Trophoblast cell (in vitro differentiated cells and primary cell): ENCODE data around the gene EYS.

Source experiments
- DNase-seq, 2 donors: peaks; one replicate each; pipeline ENCODE4 v3.0.0-alpha.2; 2016
- H2AFZ ChIP-seq: 2 replicates; pipeline ENCODE4 v1.6.1; 2013; ENCODE audit warnings: low read length, moderate library complexity, mild to moderate bottlenecking; ENCODE audit not compliant: insufficient read depth, poor library complexity
- H2AK5ac ChIP-seq: 2 replicates; pipeline ENCODE4 v1.6.1; 2013; ENCODE audit warnings: mild to moderate bottlenecking, low read length
- H2BK120ac ChIP-seq: 2 replicates; pipeline ENCODE4 v1.6.1; 2013; ENCODE audit warnings: low read length, mild to moderate bottlenecking, moderate library complexity; ENCODE audit not compliant: insufficient read depth, poor library complexity
- H2BK12ac ChIP-seq: 2 replicates; pipeline ENCODE4 v1.6.1; 2013; ENCODE audit warnings: mild to moderate bottlenecking, low read length, moderate library complexity
- H2BK5ac ChIP-seq: 2 replicates; pipeline ENCODE4 v1.6.1; 2013; ENCODE audit warnings: low read length, low read depth, moderate library complexity, mild to moderate bottlenecking; ENCODE audit not compliant: poor library complexity
- H3K14ac ChIP-seq: 2 replicates; pipeline ENCODE4 v1.6.1; 2013; ENCODE audit warnings: mild to moderate bottlenecking, low read length
- H3K18ac ChIP-seq: 2 replicates; pipeline ENCODE4 v1.6.1; 2013; ENCODE audit warnings: mild to moderate bottlenecking, low read length
- H3K23ac ChIP-seq: 2 replicates; pipeline ENCODE4 v1.6.1; 2013; ENCODE audit warnings: low read length
- H3K27ac ChIP-seq: 2 replicates; pipeline ENCODE4 v1.5.1; 2013; ENCODE audit warnings: low read depth, mild to moderate bottlenecking, inconsistent platforms, low read length, moderate library complexity
- H3K27me3 ChIP-seq: 2 replicates; pipeline ENCODE4 v1.6.1; 2013; ENCODE audit warnings: inconsistent platforms, mild to moderate bottlenecking, low read length, moderate library complexity; ENCODE audit not compliant: insufficient read depth
- H3K36me3 ChIP-seq, 2 experiments: 1 replicate in 1 of 2; 2 replicates in 1 of 2; pipeline ENCODE4 v1.6.1; 2013; ENCODE audit warnings: low read length in 2 of 2, mild to moderate bottlenecking in 2 of 2, moderate library complexity in 1 of 2; ENCODE audit not compliant: insufficient read depth in 2 of 2, control insufficient read depth in 1 of 2
- H3K4ac ChIP-seq: 2 replicates; pipeline ENCODE4 v1.6.1; 2013; ENCODE audit warnings: low read depth, mild to moderate bottlenecking, low read length, moderate library complexity
- H3K4me1 ChIP-seq, 2 experiments: 1 replicate in 1 of 2; 2 replicates in 1 of 2; pipeline ENCODE4 v1.6.1; 2013; ENCODE audit warnings: low read length in 2 of 2, mild to moderate bottlenecking in 2 of 2, moderate library complexity in 1 of 2; ENCODE audit not compliant: insufficient read depth in 2 of 2, control insufficient read depth in 1 of 2
- H3K4me2 ChIP-seq: 2 replicates; pipeline ENCODE4 v1.6.1; 2013; ENCODE audit warnings: inconsistent platforms, mild to moderate bottlenecking, low read length, moderate library complexity
- H3K4me3 ChIP-seq: 2 replicates; pipeline ENCODE4 v1.5.1; 2013; ENCODE audit warnings: mild to moderate bottlenecking, low read depth, low read length, inconsistent platforms
- H3K79me1 ChIP-seq: one replicate; pipeline ENCODE4 v1.6.1; 2013; ENCODE audit warnings: low read length
- H3K79me2 ChIP-seq: 2 replicates; pipeline ENCODE4 v1.6.1; 2013; ENCODE audit warnings: low read length, mild to moderate bottlenecking; ENCODE audit not compliant: control insufficient read depth, insufficient read depth, poor library complexity
- H3K9ac ChIP-seq: 2 replicates; pipeline ENCODE4 v1.6.1; 2013; ENCODE audit warnings: mild to moderate bottlenecking, low read length
- H3K9me3 ChIP-seq: 2 replicates; pipeline ENCODE4 v1.6.1; 2013; ENCODE audit warnings: low read depth, mild to moderate bottlenecking, control low read depth, inconsistent platforms, low read length; ENCODE audit not compliant: insufficient read depth
- H4K12ac ChIP-seq: 2 replicates; pipeline ENCODE4 v1.6.1; 2013; ENCODE audit warnings: low read depth, mild to moderate bottlenecking, low read length, moderate library complexity
- H4K8ac ChIP-seq: 2 replicates; pipeline ENCODE4 v1.6.1; 2013; ENCODE audit warnings: low read depth, mild to moderate bottlenecking, low read length, moderate library complexity
- H4K91ac ChIP-seq: one replicate; pipeline ENCODE4 v1.6.1; 2013; ENCODE audit warnings: low read depth, mild to moderate bottlenecking, low read length, moderate library complexity
- WGBS: extraction: QIAGEN DNeasy Blood & Tissue Kit; methylation state at CpG from one replicate; pipeline ENCODE4 v1.1.7; 2013; ENCODE audit warnings: missing lambda C conversion rate; ENCODE audit not compliant: insufficient read length, insufficient coverage; ENCODE audit errors: extremely low coverage; 5-methylcytosine and 5-hydroxymethylcytosine counted together

Gene EYS

DNA sequence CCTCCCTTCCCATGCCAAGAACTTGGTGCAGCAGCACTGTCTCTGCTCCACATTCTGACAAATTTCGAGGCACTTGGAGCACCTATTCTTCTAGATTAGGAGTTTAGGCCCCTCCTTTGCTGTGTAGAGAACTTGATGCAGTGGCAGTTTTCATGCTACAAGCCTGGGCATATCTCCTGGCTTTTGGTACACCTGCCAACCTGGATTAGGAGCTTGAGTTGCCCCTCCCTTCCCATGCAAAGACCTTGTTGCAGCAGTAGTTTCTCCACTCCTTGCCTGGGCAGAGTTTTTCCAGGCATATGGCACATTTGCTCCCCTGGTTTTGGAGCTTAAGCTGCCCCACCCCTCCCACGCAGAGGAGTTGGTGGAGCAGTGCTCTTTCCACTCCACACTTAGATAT, 956.1 kb downstream of the EYS start:
- Histone ChIP-seq H3K4me1 (no peaks in the 10 kb centered on the region), H3K4me2 (no peak overlapping the region), H2AFZ (no peak overlapping the region), H3K14ac (no peak overlapping the region), H3K23ac (no peak overlapping the region), H2BK120ac (no peak overlapping the region), H3K9me3 (no peaks in the 10 kb centered on the region), H3K79me1 (no peaks in the 10 kb centered on the region), H4K8ac (no peak overlapping the region), H2BK5ac (no peak overlapping the region), H3K27ac (no peak overlapping the region), H4K12ac (no peak overlapping the region), H4K91ac (no peak overlapping the region), H3K18ac (no peak overlapping the region), H2BK12ac (no peak overlapping the region), H3K79me2 (no peaks in the 10 kb centered on the region), H3K4ac (no peak overlapping the region), H3K27me3 (no peaks in the 10 kb centered on the region), H3K36me3 (no peaks in the 10 kb centered on the region), H3K4me3 (no peak overlapping the region), H3K9ac (no peak overlapping the region), H2AK5ac (no peak overlapping the region)
- DNase-seq = no peak
- WGBS = no CpG with 5 or more reads among the region's 2 CpGs

DNA sequence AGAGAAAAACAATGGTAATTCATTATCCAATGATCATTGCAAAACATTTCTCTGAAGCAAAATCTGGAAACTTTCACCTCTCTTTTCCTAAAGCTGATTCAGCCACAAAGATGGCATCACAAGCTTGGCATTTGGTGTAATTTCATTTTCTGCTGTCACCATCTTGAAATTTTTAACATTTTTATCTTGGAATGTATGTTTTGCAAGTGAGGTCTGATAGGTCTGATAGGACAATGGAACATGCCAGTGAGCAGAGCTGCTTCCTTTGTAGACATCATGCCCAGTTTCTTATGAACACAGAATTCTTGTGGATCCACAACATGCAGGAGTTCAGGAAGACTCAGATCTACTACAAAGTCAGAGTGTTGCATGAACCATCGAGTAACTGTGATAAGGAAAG, 969.6 kb downstream of the EYS start:
- Histone ChIP-seq H3K9me3 (no peaks in the 10 kb centered on the region), H3K23ac (no peak overlapping the region), H3K79me2 (no peaks in the 10 kb centered on the region), H3K14ac (no peak overlapping the region), H2BK12ac (no peak overlapping the region), H3K27me3 (no peaks in the 10 kb centered on the region), H3K4me1 (no peaks in the 10 kb centered on the region), H2AFZ (no peak overlapping the region), H2BK5ac (no peak overlapping the region), H2BK120ac (no peak overlapping the region), H3K4me3 (no peak overlapping the region), H3K27ac (no peak overlapping the region), H4K12ac (no peak overlapping the region), H3K79me1 (no peaks in the 10 kb centered on the region), H2AK5ac (no peak overlapping the region), H3K4ac (no peak overlapping the region), H3K4me2 (no peak overlapping the region), H4K8ac (no peak overlapping the region), H3K9ac (no peak overlapping the region), H4K91ac (no peak overlapping the region), H3K18ac (no peak overlapping the region), H3K36me3 (no peaks in the 10 kb centered on the region)
- peak in 1 of 2 donors; percentile 58 for DNase-seq
- no CpG with 5 or more reads among the region's 1 CpG for WGBS

DNA sequence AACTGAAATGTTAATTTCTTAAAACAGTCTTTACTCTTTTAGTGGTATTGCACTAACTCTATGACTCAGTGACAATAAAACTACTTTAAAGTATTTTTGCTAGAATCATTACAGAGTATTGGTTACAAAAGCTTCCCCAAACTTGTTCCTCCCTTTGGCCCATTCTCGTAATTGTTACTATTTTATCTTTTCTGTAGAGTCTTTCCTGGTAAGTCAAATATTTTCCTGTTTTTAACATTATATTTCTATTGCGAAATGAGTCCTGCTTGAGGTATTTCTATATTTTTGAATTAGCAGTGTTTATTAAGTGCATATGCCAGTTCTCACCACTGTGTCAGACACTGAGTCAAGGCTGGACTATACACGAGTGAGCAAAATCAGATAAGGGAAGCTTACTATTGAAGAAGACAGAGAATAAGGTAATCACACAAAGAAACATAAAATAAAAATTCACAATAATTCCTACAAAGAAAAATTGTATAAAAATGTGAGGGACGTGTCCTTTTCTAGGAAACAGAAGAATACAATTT, 970.5 kb downstream of the EYS start:
- Histone ChIP-seq H4K8ac (no peak overlapping the region), H4K12ac (no peak overlapping the region), H3K4me3 (no peak overlapping the region), H3K9ac (no peak overlapping the region), H2BK5ac (no peak overlapping the region), H2BK120ac (no peak overlapping the region), H3K27ac (no peak overlapping the region), H3K23ac (no peak overlapping the region), H2AK5ac (no peak overlapping the region), H3K4ac (no peak overlapping the region), H3K18ac (no peak overlapping the region), H3K4me2 (no peak overlapping the region), H3K79me2 (no peaks in the 10 kb centered on the region), H2BK12ac (no peak overlapping the region), H3K36me3 (no peaks in the 10 kb centered on the region), H4K91ac (no peak overlapping the region), H3K14ac (no peak overlapping the region), H3K79me1 (no peaks in the 10 kb centered on the region), H3K9me3 (no peaks in the 10 kb centered on the region), H2AFZ (no peak overlapping the region), H3K27me3 (no peaks in the 10 kb centered on the region), H3K4me1 (no peaks in the 10 kb centered on the region)
- WGBS = no CpG with 5 or more reads among the region's 4 CpGs
- no peak for DNase-seq

GRCh38 chr6:64733433-64733832, 973.6 kb downstream of the EYS start:
- no peak overlapping the region for H2AK5ac ChIP-seq
- H2AFZ ChIP-seq = no peak overlapping the region
- no peaks in the 10 kb centered on the region for H3K36me3 ChIP-seq
- peak overlapping the region; percentile 27 for H3K9ac ChIP-seq
- no peak overlapping the region for H3K4me2 ChIP-seq
- no peak overlapping the region for H2BK12ac ChIP-seq
- no peak overlapping the region for H4K12ac ChIP-seq
- no peak overlapping the region for H4K91ac ChIP-seq
- H3K18ac ChIP-seq = no peak overlapping the region
- H3K27me3 ChIP-seq = no peaks in the 10 kb centered on the region
- WGBS = no CpG with 5 or more reads among the region's 4 CpGs
- no peak overlapping the region for H3K27ac ChIP-seq
- H3K4me3 ChIP-seq = no peak overlapping the region
- no peak overlapping the region for H3K14ac ChIP-seq
- H3K79me2 ChIP-seq = no peaks in the 10 kb centered on the region
- H2BK120ac ChIP-seq = no peak overlapping the region
- H3K4ac ChIP-seq = no peak overlapping the region
- no peak overlapping the region for H2BK5ac ChIP-seq
- no peak for DNase-seq
- no peak overlapping the region for H3K23ac ChIP-seq
- no peaks in the 10 kb centered on the region for H3K79me1 ChIP-seq
- no peaks in the 10 kb centered on the region for H3K4me1 ChIP-seq
- H3K9me3 ChIP-seq = peaks cover 1% of the 10 kb centered on the region
- H4K8ac ChIP-seq = no peak overlapping the region
